HG03175 (cell line): ENCODE data around the gene FSCN2.
"Not testable (repeated sequence)": the region's sequence is repeated elsewhere in the genome, so short reads cannot be mapped to it uniquely, and the experiment has no call there.

Experiments
- ATAC-seq: cut with Tn5 transposase; IDR thresholded peaks from one replicate; pipeline ENCODE4 v1.9.1; 2021; ENCODE audit warnings: mild to moderate bottlenecking, moderate library complexity; ENCODE audit not compliant: unreplicated experiment

FSCN2 gene

DNA sequence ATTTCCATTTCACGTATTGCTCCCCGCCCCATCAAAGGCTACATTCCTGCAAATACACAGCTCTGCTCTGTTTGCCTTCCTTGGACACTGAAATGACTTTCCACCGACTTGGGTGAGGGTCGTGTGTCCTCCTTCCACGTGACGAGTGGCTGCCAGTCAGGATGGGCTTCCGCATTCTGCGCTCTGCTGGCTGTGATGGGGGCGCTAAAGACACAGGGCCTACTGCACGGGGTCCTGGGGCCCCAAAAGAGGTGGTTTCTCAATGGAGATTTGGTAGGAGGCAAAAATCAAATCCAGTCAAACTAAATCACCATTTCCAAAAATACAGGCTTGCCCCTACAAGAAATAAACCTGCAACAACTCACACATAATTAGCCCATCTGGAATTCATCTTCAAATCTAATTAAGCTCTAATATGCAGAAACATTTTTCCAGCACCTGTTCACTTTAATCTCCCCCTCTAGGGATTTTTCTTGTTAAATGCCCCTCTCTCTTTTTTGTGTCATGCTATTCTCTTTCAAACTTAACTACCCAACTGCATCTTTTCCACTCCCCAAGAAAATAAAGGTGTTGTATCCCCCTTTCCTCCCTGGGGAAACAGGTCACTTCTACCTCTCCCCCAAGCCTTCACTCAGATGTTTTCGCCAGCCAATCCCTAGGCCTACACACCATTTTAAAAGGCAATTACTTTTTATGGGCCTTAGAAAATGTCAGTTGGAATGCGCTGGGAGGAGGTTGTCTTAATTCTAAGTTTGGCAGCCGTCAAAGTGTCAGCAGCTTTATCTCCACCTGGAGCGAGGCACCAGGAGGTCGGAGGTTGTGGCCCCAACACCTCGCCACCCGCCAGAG, 45.8 kb downstream of the FSCN2 start:
- ATAC-seq = no peak

DNA sequence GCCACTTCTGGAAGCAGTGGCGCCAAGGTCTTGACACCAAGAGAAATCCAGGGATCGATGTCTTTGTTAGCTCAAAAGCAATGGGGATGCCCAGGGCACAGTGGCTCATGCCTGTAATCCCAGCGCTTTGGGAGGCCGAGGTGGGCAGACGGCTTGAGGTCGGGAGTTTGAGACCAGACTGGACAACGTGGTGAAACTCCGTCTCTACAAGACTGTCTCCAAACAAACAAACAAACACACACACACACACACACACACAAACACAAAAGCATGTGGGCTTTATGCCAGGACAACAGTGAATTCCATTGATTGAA, 46.4 kb downstream of the FSCN2 start:
- ATAC-seq = no peak

DNA sequence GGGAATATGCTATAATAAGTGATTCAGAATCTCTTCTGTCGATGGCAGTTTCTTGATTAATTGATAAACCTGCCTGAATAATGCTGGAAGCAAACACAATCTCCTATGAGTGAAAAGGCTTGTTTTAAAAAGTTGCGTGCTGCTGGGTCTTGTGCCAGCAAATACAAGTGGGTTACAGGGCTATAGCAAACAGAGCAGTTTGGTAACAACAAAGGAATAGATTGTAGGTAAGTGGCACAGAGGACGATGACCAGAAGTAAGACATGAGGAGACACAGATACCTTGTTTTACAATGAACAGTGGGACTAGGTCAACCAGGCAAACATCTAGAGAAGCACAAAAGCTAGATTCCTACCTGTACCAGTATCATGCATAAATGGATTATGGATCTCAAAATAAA, 47.7 kb downstream of the FSCN2 start:
- ATAC-seq = no peak

DNA sequence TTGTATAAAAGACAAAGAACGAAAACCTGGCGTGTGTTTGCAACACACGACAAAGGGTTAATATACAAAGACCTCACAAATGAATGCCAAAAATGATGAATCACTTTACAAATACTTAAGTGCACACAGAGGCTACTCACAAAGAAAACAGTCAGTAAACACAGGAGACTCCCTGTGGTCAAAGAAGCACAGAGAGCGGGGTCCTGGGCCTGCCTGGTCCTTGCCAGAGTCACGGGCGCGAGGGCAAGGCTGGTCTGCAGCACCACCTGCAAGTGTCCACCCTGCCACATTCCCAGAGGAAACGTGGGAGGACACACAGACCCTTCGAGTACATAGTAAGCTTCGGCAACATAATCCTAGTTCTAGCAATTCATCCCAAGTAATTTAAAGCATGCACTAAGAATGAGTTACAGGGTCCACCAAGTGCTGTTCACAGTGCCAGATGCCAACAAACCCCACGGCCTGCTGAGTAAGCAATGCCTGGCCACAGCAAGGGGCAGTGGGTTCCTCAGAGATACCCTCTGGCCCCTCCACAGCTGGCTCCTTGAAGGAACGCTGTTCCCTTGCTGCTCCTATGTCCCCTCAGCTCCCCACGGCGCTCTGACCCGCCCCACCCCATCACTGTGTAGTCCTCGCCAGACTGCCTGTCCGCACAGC, 48.6 kb downstream of the FSCN2 start:
- ATAC-seq = no peak

DNA sequence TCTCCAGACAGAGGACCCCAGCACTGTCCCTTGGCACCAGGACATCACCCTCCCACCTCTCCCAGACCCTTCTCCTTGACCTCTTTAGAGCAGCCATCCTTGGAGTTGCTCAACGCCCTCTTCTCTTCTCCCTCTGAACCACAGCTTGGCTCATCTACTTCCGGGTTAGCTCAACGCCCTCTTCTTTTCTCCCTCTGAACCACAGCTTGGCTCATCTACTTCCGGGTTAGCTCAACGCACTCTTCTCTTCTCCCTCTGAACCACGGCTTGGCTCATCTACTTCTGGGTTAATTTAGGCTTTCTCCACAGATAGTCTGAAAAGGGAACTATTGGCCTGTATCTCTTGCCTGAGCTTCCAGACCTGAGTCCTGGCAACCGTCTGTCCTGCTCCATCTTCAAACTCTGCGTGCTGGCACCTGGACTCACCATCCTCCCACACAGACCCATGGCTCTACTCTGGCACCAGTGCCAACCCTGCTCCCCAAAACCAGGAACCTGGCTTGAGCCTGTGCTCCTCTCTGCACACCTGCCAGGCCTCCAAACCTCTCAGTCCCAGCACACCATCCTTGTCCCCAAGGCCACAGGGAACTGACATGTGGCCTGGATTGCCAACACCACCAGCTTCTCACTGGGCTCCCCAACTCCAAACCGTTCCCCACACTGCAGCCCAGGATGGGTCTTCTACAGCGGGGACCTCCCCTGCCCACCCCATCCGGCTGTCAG, 49.3 kb downstream of the FSCN2 start:
- no peak for ATAC-seq

DNA sequence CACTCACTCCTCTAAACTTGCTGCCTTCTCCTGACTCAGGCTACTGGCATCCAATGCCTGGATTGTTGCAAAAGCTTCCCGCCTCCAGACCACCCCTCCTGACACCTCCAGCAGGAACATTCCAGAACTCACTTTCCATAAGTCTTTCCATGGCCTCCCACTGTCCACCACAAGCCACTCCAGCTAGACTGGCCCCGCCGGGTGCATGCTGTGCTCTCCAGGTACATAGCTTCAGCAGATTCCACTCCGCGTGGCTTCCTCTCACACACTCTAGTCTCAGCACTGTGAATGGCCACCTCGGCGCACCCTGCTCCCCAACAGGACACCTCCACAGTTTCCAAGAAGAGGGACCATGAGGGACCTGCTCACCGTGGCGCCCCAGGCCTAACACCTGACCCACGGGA, 49.9 kb downstream of the FSCN2 start:
- no peak for ATAC-seq

DNA sequence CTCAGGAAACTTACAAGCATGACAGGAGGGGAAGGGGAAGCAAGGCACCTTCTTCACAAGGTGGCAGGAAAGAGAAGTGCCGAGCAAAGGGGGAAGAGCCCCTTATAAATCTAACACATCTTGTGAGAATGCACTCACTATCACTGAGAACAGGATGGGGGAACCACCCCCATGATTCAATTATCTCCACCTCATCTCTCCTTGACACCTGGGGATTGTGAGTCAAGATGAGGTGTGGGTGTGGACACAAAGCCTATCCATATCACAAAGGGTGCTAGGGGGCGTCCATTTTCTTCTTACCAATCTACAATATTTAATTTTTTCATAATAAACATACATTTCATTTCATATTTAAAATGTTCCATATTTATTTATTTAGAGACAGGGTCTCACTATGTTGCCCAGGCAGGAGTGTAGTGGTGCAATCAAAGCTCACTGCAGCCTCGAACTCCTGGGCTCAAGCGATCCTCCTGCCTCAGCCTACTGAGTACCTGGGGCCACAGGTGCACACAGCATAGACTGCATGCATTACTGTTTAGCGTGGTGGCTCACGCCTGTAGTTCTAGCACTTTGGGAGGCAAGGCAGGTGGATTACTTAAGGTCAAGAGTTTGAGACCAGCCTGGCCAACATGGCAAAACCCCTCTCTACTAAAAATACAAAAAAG, 50.5 kb downstream of the FSCN2 start:
- no peak for ATAC-seq

DNA sequence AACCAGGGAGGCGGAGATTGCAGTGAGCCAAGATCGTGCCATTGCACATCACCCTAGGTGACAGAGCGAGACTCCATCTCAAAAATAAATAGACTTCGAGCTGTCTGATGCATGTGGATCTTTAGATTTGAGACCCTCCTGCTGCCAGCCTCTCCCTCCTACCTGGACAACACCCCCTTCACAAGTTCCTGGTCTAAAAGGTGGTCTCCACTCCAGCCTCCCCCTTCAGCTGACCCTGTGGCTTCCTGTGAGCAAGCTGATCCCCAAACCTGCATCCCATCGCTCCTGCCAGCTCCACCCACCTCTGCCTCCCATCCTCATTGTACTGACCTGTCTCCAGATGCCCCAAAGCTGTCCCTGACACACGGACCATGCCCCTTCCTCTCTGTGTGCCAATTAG, 51.1 kb downstream of the FSCN2 start:
- no peak for ATAC-seq

DNA sequence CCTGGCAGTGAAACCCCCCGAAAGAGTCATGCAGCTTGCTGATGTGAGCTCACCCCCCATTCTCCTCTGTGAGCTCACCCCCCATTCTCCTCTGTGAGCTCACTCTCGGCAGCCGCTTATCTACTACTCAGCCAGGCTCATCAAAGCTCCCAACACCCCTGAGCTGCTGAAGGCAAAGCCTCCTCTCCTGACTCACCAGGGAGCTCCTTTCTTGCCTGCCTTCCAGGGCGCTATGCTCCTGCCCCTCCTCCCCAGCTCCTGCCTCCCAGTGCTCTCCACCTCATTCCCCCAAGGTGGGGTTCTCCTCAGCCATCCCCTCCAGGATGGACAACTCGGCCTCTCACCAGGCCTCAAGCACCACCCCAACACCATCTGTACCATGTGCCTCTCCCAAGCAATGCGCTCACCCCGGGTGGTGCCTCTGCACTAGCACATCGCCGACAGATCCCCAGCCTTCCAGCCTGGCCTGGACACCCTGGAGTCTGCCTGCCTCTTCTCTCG, 51.7 kb downstream of the FSCN2 start:
- no peak for ATAC-seq

DNA sequence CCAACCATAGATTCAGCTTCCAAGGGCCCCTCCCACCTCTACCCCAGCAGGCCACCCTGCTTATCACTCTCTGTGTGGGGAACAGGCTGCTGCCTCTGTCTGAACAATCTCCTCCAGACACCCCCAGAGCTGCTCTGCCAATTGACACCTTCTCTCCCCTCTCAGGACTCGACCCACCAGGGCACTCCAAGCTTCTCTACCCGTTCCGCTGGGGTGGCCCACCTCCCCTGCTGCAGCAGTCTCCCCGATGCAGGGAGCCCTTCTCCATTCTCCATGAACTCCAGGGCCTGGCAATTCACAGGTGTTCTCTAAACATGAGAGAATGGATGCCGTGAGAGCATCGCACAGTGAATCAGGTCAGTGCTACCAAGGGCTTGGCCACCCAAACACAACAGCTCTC, 52.3 kb downstream of the FSCN2 start:
- no peak for ATAC-seq

DNA sequence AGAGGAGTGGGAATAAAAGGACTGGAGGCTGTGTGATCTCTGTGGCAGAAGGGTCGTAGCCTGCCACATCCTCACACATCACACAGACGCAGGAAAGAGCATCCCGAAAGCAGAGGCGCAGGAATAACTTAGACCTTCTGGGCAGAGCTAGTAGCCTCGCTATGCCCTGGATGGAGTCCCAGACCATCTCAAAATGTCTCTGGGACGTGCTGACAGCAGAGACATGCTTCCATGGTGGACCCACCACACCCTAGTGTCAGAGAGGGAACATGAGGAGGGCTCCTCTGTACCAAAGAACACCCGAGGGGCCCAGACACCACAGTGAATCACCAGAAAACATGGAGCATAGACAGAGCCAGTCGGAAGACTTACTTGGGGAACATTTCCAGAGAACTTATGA, 53.6 kb downstream of the FSCN2 start:
- ATAC-seq = no peak

DNA sequence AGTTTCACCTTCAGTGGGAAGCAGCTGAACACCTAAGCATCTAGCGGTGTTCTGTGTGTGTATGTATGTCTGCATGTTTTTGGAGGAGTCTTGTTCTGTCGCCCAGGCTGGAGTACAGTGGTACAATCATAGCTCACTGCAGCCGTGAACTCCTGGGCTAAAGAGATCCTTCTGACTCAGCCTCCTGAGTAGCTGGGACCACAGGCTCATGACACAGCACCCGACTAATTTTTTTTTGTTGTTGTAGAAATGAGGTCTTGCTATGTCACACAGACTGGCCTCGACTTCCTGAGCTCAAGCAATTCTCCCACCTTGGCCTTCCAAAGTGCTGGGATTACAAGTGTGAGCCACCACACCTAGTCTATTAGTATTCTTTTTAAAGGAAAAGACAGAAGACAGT, 54.2 kb downstream of the FSCN2 start:
- no peak for ATAC-seq

DNA sequence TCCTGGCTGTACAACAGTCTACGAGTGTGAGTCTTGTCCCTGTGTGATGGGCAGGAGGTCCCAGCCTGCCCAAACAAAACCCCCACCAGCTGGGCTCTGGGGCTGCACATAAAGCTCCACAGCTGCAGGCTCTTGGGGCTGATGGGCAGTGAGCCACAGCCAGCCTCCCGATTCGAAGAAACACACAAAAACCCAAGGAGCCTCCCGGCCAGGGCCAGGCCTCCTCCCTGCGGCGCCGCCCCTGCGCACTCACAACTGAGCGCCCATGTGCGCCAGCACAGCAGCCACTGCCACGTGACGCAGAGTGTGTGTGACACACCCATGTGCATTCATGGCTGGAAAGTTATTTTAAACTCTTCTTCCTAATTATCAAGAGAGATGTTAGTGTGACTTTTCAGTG, 54.6 kb downstream of the FSCN2 start:
- ATAC-seq = no peak

DNA sequence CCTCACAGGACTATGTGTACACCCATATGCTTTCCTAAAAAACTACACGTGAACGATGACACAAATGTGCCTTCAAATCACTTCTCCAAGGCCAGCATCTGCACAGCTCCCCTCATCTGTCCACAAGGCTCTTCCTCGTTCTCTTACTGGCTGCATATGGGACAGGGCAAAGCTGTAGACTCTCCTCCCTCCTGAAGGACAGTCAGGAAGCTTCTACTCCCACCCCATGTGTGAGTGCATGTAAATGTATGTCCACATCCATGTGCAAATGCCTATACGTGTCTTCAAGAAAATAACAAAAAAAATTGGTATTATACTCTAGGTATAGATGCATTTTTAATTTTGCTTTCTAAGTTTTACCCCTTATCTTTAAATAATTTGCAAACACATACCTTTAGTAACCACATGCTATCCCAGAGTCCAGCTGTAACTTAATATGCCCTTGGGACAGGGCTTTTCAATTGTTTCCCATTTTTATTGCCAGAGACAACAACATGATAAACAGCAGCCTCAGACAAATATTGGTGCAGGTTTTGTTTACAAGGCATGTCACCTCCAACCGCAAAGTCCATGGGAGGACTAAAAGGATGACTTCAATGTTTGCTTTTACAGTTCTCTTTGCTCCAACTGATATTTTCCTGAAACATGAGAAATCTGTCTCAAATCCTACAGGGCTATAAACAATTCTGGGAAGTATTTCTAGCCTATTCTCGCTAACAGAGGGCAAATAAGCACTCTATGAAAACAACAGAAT, 55.6 kb downstream of the FSCN2 start:
- no peak for ATAC-seq

DNA sequence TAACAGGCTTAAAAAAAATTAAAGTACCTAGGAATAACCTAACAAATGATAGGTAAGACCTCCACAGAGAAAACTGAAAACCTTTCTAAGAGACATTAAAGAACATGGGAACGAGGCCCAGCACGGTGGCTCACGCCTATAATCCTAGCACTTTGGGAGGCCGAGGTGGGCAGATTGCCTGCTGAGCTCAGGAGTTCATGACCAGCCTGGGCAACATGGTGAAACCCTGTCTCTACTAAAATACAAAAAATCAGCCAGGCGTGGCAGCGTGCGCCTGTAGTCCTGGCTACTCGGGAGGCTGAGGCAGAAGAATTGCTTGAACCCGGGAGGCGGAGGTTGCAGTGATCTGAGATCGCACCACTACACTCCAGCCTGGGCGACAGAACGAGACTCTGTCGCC, 56.6 kb downstream of the FSCN2 start:
- not testable (repeated sequence) for ATAC-seq

DNA sequence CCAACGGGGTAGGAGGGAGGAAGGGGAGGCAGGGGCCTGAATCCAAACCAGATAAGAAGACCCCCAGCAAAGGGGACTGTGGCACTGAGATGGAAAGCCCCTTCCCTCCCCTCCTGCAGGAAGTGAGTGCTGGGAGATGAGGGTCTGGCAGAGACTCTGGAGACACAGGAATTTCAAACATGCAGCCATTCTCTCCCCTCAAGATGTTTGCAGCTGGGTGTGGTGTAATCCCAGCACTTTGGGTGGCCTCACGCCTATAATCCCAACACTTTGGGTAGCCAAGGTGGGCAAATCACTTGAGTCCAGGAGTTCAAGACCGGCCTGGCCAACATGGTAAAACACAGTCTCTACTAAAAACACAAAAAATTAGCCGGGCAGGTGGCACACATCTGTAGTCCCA, 57.9 kb downstream of the FSCN2 start:
- no peak for ATAC-seq
